Panc1 (cell line): ENCODE data around the gene TGM3. TPM values are rescaled to one million over a fixed set of nuclear protein-coding genes. Genes with fewer than 3 reads are reported as not detected.

ENCODE experiments used
- ATAC-seq: fragments of 200-7000 bp; cut with Tn5 transposase; 2 replicates; pipeline ENCODE4 v1.9.1; 2020; ENCODE audit warnings: mild to moderate bottlenecking, moderate library complexity
- BruUV-seq: library from RNA; stranded (reverse); fragments of 400-500 nt; replicated peaks from 2 replicates; lab custom pipeline; 2021; lab: Mats Ljungman, UMichigan
- CTCF ChIA-PET: fragments of 300-600 bp; sonication (Branson Sonifier 250); formaldehyde crosslinking; loops from one replicate; lab custom pipeline; 2022; ENCODE audit warnings: antibody characterized with exemption; lab: Charles Lee
- POLR2A ChIA-PET: fragments of 300-600 bp; sonication (Branson Sonifier 250); formaldehyde crosslinking; loops from one replicate; lab custom pipeline; 2022; ENCODE audit warnings: antibody characterized with exemption; lab: Charles Lee
- DNase-seq: peaks from one replicate; pipeline ENCODE4 v3.0.0-alpha.2; 2010; ENCODE audit warnings: low read depth, low spot score
- H3K27ac ChIP-seq: 2 replicates; pipeline ENCODE4 v1.5.1; 2011; ENCODE audit warnings: mild to moderate bottlenecking, low read length, inconsistent platforms
- H3K27me3 ChIP-seq: fragments of 200-500 bp; sonication (Bioruptor generic); 2 replicates; pipeline ENCODE4 v1.6.0; 2014; ENCODE audit warnings: low read length, inconsistent platforms; ENCODE audit not compliant: control insufficient read depth, insufficient read depth
- H3K36me3 ChIP-seq: fragments of 200-500 bp; sonication (Bioruptor generic); 2 replicates; pipeline ENCODE4 v1.5.1; 2014; ENCODE audit warnings: inconsistent platforms, mild to moderate bottlenecking, low read length, moderate library complexity; ENCODE audit not compliant: control insufficient read depth, insufficient read depth
- H3K4me1 ChIP-seq: 2 replicates; pipeline ENCODE4 v1.5.1; 2011; ENCODE audit warnings: inconsistent platforms, mild to moderate bottlenecking, low read length, moderate library complexity; ENCODE audit not compliant: control insufficient read depth, insufficient read depth
- H3K4me3 ChIP-seq, 2 experiments: 2 replicates each; pipeline ENCODE4 v1.5.1; 2011 to 2012; ENCODE audit warnings: low read depth in 2 of 2, low read length in 2 of 2, mild to moderate bottlenecking in 2 of 2, inconsistent platforms in 1 of 2, moderate library complexity in 1 of 2
- H3K9me3 ChIP-seq: fragments of 200-500 bp; sonication (Bioruptor generic); 2 replicates; pipeline ENCODE4 v1.5.1; 2014; ENCODE audit warnings: low read depth, mild to moderate bottlenecking, inconsistent platforms, low read length, moderate library complexity; ENCODE audit not compliant: control insufficient read depth, insufficient read depth
- POLR2AphosphoS5 ChIP-seq: IDR thresholded peaks from 2 replicates; pipeline ENCODE4 v1.6.1; 2012; ENCODE audit warnings: mild to moderate bottlenecking, low read depth, low read length, moderate library complexity
- REST ChIP-seq, 2 experiments: IDR thresholded peaks; 2 replicates each; pipeline ENCODE4 v1.6.1; 2011 to 2012; ENCODE audit warnings: low read depth in 2 of 2, control low read depth in 1 of 2, low read length in 1 of 2, mild to moderate bottlenecking in 1 of 2, moderate library complexity in 1 of 2; ENCODE audit not compliant: insufficient read depth in 1 of 2
- SIN3A ChIP-seq: IDR thresholded peaks from 2 replicates; pipeline ENCODE4 v1.6.1; 2012; ENCODE audit warnings: low read depth, mild to moderate bottlenecking, low read length, moderate library complexity, borderline replicate concordance; ENCODE audit not compliant: insufficient read depth
- TCF7L2 ChIP-seq: IDR thresholded peaks from 2 replicates; pipeline ENCODE4 v1.6.1; 2011; ENCODE audit warnings: mild to moderate bottlenecking, low read depth, low read length, inconsistent platforms
- in situ Hi-C: cut with HindIII; loops from 2 replicates; pipeline ENCODE4 v1.10.0; 2016; ENCODE audit warnings: low sequenced_read_pairs, low pct_unique_long_range_greater_than_20kb
- intact Hi-C: fragments of 100-400 bp; cut with micrococcal nuclease; formaldehyde crosslinking; loops from one replicate; pipeline ENCODE4 v1.10.0; 2022; ENCODE audit not compliant: unreplicated experiment
- total RNA-seq: library from RNA; stranded (reverse); gene quantifications from one replicate; pipeline ENCODE4 v1.2.1, GENCODE V29; 2021; ENCODE audit not compliant: unreplicated experiment
- TF ChIP-seq, protein P1 (sequence below): fragments of 450-650 bp; IDR thresholded peaks from 2 replicates; pipeline ENCODE4 v1.5.1; 2017; ENCODE audit warnings: mild to moderate bottlenecking

TGM3 gene
- total RNA-seq, 1 experiment from 2014 or later, result not detected

GRCh38 chr20:2300420-2300819, 4.6 kb downstream of the TGM3 start:
- ChIA-PET POLR2A (no interaction called here), CTCF (no interaction called here)
- TF ChIP-seq, protein P1, sequence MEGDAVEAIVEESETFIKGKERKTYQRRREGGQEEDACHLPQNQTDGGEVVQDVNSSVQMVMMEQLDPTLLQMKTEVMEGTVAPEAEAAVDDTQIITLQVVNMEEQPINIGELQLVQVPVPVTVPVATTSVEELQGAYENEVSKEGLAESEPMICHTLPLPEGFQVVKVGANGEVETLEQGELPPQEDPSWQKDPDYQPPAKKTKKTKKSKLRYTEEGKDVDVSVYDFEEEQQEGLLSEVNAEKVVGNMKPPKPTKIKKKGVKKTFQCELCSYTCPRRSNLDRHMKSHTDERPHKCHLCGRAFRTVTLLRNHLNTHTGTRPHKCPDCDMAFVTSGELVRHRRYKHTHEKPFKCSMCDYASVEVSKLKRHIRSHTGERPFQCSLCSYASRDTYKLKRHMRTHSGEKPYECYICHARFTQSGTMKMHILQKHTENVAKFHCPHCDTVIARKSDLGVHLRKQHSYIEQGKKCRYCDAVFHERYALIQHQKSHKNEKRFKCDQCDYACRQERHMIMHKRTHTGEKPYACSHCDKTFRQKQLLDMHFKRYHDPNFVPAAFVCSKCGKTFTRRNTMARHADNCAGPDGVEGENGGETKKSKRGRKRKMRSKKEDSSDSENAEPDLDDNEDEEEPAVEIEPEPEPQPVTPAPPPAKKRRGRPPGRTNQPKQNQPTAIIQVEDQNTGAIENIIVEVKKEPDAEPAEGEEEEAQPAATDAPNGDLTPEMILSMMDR, result no peak
- TF ChIP-seq POLR2AphosphoS5, result no peak
- no peak for TF ChIP-seq TCF7L2
- TF ChIP-seq REST (IDR thresholded peaks at IDR 0.05; ENCODE audit: insufficient read depth in 1 of 2, low read depth in 2 of 2, low read length in 1 of 2), result no peak
- no peak for TF ChIP-seq SIN3A
- ATAC-seq (no peak), DNase-seq (no peak)
- H3K27ac ChIP-seq, result no peak overlapping the region
- in situ Hi-C loops, result no loop called here
- no peak overlapping the region for H3K4me3 ChIP-seq
- intact Hi-C loops, result no loop called here
- no peaks in the 10 kb centered on the region for H3K4me1 ChIP-seq
- BruUV-seq, result no TSS peak
- peaks cover 4% of the 10 kb centered on the region; the same call in 1 of the 2 replicates for H3K27me3 ChIP-seq
- H3K36me3 ChIP-seq, result no peaks in the 10 kb centered on the region
- no peaks in the 10 kb centered on the region for H3K9me3 ChIP-seq

GRCh38 chr20:2301164-2301622, 5.4 kb downstream of the TGM3 start:
- ChIA-PET POLR2A (interaction anchor here (0.7 kb wide), 1 partner anchor 284 kb away, joined by 3 read pairs; no protein-coding TSS in a partner anchor), CTCF (no interaction called here)
- Histone ChIP-seq H3K27me3 (peaks cover 4% of the 10 kb centered on the region; the same call in 1 of the 2 replicates), H3K4me3 (no peak overlapping the region), H3K4me1 (no peaks in the 10 kb centered on the region), H3K9me3 (no peaks in the 10 kb centered on the region), H3K36me3 (no peaks in the 10 kb centered on the region), H3K27ac (no peak overlapping the region)
- intact Hi-C loops, result no loop called here
- TF ChIP-seq REST (IDR thresholded peaks at IDR 0.05; ENCODE audit: insufficient read depth in 1 of 2, low read depth in 2 of 2, low read length in 1 of 2) (no peak), SIN3A (no peak), TCF7L2 (no peak)
- TF ChIP-seq, protein P1, result no peak
- BruUV-seq, result no TSS peak
- ATAC-seq (no peak), DNase-seq (no peak)
- in situ Hi-C loops, result no loop called here
